GM19351 (cell line): Measurements from ENCODE around the gene IL4I1.
"Not testable (repeated sequence)": the region's sequence is repeated elsewhere in the genome, so short reads cannot be mapped to it uniquely, and the experiment has no call there.

ENCODE experiments used
- ATAC-seq: cut with Tn5 transposase; IDR thresholded peaks from one replicate; pipeline ENCODE4 v1.9.1; 2021; ENCODE audit warnings: mild to moderate bottlenecking, moderate library complexity; ENCODE audit not compliant: unreplicated experiment

Gene IL4I1

DNA sequence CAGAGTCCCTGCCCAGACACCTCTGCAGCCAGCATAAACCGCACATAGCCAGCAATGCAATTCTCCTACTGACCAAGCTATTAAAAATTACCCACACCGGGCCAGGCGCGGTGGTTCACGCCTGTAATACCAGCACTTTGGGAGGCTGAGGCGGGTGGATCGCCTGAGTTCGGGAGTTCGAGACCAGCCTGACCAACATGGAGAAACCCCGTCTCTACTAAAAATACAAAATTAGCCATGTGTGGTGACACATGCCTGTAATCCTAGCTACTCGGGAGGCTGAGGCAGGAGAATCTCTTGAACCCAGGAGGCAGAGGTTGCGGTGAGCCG is 28.2 kb upstream of the IL4I1 start:
- not testable (repeated sequence) for ATAC-seq

DNA sequence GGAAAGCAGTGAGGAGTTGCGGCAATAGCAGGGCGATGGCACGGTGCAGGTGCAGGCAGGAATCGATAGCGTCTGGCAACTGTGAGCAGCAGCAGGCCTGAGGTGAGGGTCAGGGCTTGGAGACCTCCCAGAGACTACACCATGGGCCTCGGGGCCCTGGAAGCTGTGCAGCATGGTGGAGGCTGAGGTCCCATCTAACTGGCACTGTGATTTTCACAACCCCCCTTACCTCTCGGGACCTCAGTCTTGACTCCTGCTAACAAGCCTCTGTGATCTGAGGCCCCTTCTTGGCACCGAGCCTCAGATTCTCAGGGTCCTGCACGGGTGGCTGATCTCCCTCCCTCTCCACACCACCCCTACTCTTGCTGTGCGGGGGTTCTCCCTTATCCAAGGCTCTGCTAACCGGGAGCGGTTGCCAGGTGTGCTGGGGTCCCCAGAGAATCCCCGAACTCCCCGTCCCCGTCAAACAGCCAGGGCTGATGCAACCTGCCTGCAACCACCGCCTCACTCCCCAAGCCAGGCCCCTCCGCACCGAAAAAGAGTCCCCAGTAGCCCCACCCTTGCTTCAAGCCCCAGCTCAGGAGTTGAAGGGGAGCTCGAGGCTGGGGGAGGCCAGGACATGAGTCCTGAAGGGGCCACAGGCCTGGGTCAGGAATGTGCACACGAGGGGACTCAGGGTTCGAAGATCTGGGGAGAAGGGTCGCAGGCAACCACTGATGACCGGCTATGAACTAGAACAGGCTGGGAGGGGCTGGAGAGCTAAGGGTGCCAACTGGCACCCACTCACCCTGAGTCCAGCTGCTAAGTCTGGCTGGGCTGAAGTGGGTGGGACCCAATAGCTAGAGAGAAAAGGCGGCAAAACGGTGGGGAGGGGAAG is 27.6 kb upstream of the IL4I1 start:
- no peak for ATAC-seq

DNA sequence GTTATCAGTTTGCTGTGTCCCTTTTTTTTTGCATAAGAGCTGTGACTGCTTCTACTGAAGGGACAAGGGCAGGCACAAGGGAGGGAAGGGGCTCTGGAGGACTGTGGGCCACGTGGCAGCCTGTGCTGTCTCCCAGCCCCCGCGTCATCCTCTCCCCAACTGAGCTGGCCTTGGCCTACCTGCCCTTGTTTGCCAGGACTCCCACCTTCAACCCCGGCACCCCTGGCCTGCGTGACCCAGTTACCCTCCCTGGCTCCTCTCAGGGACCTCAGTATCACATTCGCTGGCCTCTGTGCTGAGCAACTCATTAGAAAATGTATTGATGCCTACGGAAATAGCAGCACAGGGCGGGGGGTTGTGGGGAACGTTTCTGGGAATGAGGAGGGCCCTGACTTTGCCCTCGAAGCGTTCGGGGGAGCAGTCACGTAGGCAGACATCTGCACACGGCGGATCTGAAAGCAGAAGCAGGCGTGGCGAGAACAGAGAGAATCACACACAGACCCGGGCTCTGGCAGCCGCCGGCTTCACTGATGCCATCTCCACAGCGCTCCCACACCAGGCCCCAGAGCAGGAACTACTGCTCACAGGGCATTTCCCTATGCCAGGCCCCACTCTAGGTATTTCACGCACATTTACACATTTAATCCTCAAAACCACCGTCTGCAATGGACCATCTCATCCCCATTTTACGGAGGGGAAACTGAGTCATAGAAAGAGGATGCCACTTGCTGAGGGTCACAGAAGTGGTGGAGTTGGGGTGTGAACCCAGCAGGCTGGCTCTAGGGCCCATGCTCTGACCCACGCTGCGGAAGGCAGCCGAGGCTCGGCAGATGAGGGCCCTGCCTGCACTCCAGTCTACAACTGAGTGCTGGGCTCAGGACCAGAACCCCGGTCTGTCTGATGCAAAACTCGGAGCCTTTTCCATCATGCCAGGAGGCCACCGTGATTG is 26.6 kb upstream of the IL4I1 start:
- ATAC-seq = no peak

DNA sequence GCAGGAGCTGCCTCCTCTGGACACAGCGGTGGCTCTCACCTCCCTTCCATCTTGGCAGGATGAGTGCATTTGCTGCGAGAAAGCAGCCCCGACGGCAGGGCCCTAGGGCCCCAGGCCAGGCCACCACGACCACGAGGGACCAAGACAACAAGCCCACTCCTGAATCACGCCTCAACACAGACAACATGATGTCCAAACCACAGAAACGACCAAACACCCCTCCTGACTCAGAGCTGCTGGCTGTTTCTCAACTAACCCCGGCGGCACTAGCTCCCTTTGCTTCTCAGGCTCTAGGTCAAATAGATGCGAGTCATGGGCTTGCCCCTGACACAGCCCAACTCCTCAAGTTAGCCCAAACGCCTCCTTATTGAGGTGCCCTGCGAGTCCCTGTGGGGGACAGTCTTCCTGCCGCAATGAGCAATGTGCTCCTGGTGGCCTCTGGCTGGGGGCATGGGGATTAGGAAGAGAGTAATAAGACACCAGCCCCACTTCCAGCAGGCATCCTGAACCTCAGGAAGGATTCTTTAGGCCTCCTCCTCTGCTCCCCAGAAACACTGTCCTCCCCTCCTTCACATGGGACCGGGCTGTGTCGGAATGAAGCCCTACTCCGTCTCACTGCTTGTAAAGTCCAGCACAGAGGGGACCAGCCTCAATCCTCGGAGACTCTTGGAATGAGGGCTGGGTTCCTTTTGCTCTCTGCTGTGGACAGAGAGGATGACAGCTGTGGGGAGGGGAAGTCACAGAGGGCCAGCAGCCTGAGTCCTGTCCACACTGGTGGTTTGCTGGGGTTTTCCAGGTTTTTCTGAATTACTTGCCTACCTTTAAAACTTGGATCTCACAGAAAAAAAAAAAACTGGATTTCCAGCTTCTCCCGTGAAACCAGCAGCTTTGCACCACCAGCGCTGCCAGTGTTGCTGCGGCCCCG is 25.4 kb upstream of the IL4I1 start:
- no peak for ATAC-seq

DNA sequence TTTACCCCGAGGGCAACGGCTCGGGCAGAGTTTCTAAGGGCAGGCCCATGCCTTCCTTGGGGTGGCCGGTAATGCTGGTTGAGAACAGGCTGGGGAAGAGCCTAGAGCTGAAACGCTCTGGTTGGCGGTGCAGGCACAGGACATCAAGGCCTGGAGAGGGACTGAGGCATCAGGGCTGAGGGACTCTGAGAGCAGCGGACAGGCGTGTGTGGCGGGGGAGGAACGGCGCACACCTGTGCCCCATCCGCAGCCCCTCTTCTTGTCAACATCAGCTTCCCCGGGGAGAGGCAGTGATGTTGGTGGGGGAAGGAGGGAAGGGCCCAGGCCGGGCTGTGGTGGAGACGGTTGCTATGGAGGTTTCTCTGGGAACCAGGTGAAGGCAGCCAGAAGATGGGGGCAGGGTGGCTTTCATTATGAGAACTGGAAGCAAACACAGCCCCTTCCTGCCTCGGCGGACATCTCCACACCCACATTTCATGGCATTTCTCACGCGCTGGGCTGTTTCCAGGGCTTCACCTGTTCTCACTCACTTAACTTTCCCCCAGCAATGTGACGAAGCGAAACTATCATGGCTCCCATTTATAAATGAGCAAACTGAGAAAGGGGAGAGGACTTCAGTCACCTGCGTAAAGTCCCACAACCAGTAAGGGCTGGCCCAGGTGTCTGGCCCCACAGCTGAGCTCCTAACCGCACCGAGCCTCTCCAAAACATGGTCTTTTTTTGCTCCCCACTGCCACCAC is 24.1 kb upstream of the IL4I1 start:
- no peak for ATAC-seq

DNA sequence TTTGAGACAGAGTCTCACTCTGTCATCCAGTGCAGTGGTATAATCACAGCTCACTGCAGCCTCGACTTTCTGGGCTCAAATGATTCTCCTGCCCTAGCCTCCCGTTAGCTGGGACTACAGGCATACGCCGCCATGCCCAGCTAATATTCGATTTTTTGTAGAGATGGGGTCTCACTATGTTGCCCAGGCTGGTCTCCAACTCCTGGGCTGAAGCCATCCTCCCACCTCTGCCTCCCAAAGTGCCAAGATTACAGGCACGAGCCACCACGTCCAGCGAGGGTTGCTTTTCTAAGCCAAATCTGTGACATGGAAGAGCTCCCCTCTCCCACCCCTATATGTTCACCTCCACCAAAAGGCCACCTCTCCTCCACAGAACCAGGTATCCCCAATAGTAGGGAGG is 21.4 kb upstream of the IL4I1 start:
- no peak for ATAC-seq

DNA sequence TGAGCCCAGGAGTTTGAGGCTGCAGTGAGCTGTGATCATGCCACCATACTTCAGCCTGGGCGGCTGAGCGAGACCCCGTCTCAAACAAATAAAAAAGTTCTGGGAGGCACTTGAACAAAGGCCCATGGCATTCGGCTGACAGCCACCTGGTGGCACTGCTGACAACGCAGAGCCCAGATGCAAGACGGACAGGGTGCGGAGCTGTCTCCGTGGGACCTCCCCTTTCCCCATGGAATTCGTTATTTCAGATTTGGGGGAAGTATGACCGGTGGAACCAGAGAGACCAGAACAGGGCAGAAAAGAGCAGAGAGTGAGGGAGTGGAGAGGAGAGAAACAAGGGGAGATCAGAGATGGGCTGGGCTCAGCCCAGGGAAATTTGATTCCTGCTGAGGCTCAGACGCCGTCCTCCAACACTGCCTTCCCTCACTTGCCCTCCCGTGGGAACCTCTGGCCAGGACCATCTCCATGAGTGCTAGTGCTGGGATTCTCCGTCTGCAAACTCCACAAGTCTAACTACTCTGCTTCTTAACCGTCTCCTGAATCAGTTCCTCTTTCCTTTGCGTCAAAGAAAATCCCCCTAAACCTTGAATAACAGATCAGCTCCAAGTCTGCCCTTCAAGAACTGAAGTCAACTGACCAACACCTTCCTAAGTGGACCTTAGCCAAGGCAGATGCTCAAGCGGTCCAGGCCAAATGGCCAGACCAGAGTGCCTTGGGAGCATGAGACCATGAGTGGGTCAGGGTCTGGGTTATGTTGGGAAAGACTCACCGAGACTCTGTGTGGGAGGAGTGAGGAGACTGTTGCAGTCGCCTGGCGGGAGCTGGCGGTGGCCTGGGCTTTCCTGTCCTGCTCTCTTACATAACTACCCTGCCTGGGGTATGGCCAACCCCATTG is 20.4 kb upstream of the IL4I1 start:
- ATAC-seq = no peak

DNA sequence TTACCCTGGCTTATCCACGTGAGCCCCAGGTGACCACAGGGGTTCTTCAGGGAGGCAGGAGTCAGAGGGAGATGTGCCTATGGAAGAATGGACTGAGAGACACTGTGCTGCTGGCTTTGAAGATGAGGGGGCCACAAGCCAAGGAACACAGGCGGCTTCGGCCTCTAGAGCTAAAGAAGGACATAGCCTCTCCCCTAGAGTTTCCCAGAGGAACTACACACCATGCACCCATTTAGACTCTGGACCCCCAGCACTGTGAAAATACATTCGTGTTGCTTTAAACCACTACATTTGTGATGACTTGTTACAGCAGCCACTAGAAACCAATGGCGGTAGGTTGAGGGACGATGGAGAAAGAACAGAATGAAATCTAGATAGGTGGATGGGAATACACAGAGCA is 18.6 kb upstream of the IL4I1 start:
- ATAC-seq = no peak

DNA sequence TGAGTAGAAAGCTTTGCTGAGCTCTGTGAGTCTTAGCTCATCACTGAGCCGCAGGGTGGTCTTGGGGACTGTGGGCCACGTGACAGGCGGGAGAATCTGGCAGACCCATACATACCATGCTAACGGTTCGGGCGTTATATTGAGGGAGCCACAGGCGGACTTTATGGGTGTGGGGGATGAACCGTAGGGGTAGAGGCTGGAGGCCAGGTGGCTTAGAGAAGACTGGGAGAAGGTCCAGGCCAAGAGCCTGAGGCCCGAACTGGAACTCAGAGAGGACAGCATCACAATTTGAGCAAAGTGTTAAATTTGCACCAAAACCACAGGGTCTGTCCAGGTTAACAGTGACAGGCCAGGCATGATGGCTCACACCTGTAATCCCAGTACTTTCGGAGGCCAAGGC is 17.0 kb upstream of the IL4I1 start:
- ATAC-seq = no peak

DNA sequence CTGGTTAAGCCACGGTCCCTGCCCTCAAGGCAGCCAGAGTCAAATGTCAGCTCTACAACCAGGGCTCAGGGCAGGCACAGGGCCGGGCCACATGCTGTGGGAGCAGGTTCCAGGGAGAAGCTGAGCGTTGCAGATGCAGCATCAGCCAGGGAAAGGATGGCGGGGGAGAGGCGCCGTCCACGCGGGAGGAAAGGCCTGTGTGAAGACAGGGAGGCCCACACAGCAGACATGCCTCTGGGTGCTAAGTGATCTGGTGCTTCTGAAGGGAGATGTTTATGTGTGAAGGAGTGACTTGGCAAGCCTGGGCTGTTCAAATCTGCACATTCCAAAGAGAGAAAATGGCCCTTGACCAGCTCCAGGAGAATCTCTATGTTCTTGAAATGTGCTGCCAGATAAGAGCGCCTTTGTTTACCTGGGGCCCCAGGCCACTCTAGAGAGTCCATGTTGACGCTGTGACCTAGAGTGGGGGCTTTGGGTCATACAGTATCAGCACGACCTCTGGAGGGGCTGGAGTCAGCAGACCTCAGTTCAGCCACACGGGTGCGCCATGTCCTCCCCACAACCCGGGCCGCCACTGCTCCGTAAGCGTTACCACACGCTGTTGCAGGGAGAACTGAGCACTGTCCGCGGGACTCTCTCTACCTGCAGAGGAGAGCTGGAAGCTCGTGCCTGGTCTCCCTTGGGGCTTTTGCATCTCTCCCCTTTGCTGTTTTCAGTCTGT is 16.4 kb upstream of the IL4I1 start:
- ATAC-seq = no peak

DNA sequence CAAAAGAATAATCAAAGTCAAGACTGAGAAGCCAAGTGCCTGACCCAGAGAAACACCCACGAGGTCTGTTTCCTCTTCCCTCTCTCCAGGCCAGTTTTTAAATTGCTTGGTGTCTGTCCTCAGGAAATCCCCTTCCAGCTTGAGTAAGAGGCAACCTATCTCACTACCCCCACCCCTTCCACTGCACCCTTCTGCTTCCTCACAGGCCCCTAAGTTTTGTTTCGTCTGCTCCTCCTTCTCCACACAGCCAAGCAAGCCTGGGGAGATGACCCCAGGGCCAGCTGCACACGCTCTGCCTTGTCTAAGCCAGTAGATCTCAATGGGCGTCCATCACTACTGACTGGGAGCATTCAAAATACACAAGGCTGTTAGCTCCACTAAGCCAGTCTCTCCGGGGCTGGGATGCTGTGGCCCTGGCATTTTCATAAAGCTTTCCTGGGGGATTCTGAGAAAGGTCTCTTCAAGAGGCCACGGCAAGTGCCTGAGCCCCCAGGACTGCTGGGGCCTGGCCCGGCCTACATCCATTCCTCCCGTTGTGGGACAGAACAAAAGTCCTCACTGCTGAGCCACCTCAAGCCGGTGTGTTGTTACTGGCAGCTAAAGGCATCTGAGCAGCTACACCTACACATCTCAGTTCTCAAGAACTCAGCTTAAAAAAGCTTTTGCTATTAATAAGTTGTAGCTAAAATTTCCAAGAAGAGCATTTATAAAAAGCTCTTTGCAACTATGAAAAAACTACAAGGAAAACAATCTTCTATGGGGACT is 14.9 kb upstream of the IL4I1 start:
- no peak for ATAC-seq

DNA sequence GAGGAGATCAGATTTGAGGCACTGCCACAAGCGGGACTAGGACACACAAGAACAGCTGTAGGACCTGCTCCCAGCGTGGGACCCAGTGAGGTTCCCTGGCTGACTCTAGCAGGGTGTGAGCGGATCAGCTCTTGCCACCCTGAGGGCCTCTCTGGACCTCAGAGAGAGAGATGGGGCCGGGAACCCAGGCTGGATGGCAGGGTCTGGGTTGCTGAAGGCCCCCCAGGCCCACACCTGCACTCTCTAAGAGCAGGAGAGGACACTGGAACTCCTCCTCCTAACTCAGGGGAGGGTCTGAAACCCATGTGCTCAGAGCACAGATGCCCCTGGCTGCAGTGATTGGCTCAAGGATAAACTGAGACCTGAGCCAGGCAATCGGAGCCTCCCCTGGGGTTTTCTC is 13.5 kb upstream of the IL4I1 start:
- no peak for ATAC-seq

DNA sequence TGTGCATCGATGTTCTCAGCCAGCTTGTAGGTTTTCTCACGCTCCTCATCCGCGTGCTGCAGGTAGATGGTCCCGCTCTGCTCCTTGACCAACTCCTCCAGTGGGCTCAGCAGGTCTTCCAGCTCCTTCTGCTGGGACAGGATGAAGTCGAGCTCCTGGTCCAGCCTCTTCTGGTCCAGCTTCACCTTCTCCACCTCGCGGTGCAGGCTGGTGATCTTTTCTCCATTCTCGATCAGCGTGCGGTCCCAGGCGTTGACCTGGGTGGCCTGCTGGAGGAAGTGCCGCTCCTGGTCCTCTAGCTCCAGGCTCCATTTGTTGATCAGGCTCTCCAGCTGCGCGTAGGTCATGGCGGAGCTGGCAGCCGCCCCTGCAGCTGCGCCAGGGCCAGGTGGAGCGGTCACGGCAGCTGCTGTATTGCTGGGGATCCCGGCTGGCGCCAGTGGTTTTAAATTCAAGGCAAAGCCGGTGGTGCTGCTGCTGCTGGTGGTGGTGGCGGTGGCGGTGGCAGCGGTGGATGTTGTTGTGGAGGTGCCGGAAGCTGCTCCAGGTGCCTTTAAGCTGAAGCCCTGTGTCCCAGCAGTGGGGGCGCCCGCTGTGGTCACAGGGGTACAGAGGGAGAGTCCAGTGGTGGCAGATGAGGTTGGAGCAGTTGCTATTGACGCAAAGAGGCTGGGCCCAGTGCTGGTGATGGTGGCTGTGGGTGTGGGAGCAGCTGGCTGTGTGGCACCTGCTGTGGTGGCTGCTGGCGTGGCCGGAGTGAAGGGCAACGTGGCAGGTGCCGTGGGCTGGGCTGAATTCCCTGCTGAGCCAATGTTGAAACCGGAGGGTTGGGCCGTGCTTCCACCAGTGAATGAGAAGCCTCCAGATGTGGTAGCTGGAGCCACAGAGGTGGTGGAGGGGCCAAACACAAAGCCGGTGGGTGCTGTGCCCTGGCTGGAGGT is 12.1 kb upstream of the IL4I1 start:
- no peak for ATAC-seq

DNA sequence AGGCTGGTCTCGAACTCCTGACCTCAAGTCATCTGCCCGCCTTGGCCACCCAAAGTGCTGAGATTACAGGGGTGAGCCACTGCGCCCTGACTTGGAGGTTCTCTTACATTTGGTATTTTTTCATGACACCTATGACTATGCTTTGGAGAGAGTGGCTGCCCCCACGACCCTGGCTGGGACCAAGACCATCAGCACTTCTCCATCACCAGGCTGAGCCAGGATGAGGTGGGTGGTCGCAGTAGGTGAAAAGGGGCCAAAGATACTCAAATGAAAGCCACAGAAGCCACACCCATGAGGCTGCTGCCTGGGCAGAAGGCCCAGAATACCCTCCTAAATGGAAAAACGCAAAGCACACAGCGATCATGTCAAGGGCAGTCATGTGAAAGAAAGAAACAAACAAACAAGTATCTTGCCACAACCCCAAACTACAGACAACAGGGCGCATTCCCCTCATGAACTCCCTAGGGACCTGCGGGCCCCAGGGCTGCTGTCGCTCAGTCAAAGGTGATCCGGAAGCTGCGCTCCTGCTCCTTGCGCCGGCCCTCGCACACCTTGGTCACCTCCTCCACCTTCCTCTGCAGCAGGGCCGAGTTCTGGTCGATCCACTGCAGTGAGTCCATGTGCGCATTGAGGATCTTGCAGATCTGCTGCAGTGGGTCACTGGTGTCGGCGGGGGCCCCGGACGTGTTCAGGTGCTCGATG is 11.2 kb upstream of the IL4I1 start:
- no peak for ATAC-seq

DNA sequence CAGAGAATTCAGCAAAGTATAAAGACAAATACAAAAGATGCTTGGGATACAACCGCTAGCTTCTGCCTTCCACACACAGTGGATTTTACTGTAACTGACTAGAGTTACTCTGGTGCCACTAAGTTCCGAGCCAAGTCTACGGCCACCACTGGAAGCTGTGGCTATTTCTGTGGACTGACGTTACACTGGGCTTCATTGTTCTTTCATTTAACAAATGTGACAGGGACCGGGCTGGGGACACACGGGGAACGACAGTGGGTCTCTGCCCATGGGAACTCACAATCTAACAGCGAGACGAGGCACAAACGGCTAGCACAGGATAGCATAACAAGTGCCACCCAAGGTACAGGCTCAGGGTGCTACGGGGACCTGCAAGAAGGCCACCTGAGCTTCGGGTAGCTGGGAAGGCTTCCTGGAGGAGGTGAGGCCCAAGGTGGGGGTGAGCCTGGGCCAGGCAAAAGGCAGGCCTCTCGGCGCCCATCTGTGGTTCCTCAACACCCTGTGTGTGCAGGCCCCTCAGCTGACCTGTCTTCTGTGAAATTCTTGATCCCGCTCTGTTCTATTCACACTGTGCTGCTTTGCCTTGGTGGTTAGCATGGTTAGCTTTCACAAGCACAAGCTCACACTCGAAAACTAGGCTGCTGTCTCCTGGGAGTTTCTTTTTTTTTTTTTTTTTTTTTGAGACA is 10.3 kb upstream of the IL4I1 start:
- no peak for ATAC-seq

DNA sequence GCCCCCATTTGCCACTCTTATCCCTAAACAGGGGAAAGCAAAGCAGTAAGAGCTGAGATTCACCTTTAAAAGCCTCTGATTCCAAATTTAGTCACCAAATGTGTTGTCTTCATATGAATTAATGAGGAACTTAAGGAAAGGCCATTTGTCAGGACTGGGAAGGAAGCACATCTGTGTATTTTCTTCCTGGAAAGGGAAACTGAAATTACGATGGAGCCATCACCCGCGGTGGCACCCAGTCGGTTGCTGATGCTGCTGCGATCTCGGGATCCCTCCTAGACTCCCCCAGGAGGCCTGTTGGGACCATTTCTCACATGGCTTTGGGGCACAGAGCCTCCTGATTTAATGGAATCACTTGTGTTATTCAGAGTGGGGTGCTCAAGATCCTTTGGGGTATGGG is 7.4 kb upstream of the IL4I1 start:
- no peak for ATAC-seq
